Measurements from ENCODE around the gene CTXN2.

Gene CTXN2

DNA sequence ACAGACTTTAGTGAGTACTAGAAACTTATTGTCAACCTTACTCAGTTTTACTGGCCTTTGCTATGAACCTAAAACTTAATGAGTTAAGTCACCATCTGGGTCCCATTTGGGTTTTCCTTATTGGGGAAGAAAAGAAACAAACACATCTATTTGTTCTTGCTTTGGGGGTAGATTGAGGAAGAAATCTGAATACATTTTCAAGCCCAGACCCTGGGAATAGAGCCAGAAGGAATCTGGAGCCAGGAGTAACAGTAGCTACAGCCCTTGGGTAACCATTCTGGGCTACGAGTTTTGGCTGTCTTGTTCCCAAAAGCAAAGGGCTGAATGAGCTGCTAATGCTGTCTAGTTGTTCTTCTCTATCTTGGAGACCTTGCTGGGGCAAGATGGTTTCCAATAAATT, 31.2 kb downstream of the CTXN2 start:
- no peak for DNase-seq (ENCODE audit: low read depth in 2 of 2)

DNA sequence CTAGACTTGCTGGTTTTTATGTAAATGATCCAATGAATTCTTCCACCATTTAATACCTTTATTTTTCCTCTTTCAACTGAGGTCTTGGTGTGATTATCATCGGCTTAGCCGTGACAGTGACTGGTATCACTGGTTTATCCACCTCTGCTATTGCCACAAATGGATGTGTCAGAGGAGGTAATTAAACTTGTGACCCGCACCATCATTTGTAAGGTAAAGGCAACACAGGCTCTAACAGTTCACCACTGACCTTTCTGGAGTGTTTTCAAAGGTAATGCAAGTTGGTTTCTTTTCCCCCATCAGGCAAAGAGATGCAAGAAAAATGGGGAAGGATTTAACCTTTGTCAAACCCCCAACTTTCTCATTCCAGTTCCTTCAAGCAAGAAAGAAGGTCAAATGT, 34.3 kb downstream of the CTXN2 start:
- no peak for DNase-seq (ENCODE audit: low read depth in 2 of 2)

DNA sequence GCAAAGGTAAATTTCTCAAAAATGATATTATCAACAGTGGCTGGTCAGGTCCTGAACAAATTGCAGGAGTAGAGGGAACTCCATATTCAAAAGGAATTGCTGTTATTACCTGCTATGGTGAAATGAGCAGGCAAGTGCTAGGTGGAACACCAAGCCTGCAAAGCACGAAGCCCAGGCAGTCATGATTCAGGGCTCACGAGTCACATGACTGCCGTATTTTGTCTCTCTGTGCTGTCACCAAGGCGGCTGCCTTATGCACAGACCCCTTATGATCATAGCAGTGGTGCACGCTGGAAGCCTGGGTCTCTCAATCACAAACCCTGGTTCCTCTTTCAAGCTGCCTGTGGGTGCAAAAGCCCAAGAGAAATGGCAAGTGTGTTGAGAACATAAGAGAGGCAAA, 39.0 kb downstream of the CTXN2 start:
- no peak for DNase-seq (ENCODE audit: low read depth in 2 of 2)

DNA sequence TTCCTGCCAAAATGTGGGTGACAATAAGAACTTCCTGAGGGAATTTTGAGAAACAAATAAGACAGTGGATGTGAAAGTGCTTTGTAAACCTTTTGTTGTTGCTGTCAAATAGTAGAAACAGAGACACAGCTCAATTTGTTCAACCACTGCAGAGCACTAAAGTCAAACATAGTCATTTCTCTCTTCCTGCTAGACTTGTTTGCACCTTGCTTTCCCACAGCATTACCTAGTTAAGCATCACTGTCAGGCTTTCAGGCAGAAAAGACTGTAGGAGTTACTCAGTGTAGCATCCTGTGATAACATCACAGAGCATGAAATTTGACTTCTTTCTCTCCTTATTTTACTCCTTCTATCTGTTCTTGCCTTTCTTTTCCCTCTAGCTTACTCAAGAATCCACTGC, 41.8 kb downstream of the CTXN2 start:
- no peak for DNase-seq (ENCODE audit: low read depth in 2 of 2)

DNA sequence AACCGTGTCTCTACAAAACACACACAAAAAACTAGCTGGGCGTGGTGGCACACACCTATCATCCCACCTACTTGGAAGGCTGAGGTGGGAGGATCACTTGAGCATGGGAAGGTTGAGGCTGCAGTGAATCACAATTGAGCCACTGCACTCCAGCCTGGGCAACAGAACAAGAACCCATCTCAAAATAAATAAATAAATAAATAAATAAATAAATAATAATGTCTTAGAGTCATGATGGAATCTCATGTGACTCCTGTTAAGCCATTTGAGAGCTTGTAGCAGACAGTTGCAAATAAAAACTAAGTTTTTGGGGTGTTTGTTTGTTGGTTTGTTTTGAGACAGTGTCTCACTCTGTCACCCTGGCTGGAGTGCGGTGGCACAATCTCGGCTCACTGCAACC, 47.9 kb downstream of the CTXN2 start:
- DNase-seq (ENCODE audit: low read depth in 2 of 2) = no peak

DNA sequence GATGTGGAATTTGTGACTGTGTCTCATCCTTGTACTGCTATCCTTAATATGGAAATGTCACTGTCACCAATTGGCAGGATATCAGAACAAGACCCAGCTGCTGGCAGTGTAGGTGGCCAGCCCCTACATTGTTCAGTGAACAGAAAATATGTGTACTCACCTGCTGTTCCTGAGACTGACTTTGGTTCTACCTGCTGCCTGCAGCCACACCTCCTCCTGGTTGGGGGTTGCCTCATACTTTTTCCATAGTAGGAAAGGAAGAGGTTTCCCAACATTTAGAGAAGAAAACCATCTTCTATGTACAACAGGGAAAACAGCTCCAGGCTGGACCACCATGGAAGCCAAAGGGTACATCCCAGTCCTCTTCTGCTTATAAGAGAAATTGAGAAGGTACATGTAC, 50.5 kb downstream of the CTXN2 start:
- no peak for DNase-seq (ENCODE audit: low read depth in 2 of 2)

DNA sequence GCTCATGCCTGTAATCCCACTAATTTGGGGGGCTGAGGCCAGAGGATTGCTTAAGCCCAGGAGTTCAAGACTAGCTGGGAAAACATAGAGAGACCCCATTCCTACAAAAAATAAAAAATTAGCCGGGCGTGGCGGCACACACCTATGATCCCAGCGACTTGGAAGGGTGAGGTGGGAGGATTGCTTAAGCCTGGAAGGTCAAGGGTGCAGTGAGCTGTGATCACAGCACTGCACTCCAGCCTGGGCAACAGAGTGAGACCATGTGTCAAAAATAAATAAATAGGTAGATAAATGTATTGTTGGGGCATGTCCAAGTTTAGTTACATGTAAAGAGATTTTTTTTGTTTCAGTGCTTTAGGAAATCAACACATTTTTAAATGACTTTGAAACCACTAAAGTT, 51.1 kb downstream of the CTXN2 start:
- no peak for DNase-seq (ENCODE audit: low read depth in 2 of 2)

DNA sequence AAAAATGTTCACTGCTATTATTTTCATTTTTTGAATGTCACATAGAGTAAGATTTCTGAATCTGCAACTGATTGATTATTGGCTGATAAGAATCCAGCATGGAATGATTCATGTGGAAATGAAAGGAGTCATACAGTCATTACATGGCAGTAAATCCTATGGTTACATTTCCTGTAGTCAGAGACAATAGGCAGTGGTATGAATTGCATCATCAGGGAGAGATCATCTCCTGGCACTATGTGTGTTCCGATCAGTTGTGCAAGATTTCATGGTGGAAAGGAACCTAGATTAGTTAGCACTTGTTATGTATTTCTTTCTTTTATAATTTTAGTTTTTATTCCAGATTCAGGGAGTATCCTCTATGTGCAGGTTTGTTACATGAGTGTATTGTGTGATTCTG, 53.5 kb downstream of the CTXN2 start:
- no peak for DNase-seq (ENCODE audit: low read depth in 2 of 2)

DNA sequence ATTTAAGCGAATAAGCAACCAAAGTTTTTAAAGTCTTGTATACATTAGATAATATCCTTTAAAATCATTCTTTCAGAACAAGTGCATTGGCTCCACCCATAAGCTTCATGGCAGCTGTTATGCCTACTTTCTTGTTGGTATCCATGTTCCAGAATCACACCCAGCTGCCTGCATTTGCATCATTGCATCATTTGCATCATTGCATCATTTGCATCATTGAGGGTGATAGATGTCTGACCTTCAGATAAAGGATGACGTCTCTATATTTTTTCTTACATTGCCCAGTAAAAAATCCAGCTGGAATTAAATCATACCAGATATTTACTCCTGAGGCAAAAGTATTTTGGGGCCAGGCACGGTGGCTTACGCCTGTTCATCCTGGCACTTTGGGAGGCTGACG, 56.9 kb downstream of the CTXN2 start:
- no peak for DNase-seq (ENCODE audit: low read depth in 2 of 2)

DNA sequence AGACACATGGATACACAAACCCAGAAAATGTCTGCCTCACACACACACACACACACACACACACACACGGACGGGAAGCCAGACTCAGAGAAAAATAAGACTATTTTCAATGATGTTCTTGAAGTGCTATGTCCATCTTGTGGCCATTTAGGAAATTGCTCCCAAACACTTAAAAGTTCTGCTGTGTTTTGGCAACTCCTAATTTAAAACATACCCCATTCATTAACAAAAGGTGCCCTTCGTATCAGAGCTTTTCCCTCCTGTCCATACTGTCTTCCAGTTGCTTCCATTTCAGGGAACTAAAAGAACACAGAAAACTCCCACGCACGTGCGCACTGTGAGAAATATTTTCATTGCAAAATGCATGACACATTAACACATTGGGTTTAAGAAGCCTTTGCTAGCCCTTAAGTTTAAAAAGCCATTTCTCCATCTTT, 59.2 kb downstream of the CTXN2 start:
- DNase-seq (ENCODE audit: low read depth in 2 of 2) = no peak

DNA sequence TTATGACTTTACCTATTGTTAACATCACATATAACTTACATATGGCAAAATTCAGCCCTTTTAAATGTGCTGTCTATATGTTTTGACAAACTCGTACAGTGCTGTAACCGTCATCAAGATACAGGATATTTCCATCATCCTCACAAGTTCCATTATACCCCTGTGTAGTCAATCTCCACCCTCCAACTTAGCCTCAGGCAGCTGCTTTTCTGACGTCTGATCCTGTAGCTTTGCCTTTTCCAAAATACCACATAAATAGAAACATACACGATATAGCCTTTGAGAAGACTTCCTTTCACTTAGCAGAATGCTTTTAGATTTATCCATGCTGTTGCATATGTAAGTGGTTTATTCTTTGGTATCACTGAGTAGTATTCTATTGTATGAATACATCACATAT, 61.7 kb downstream of the CTXN2 start:
- DNase-seq (ENCODE audit: low read depth in 2 of 2) = no peak

All from stimulated activated CD8-positive, alpha-beta memory T cell treated with anti-CD3 and anti-CD28 coated beads, Interleukin-7, amount 100 ng/mL, for 1 hour (primary cell).